HG02852 (cell line): ENCODE results near the gene ZNF639.
A peak's percentile ranks its signal among the peaks of the same experiment; 100 is the strongest.

ENCODE experiments used
- ATAC-seq: cut with Tn5 transposase; IDR thresholded peaks from one replicate; pipeline ENCODE4 v1.9.1; 2021; ENCODE audit warnings: mild to moderate bottlenecking, moderate library complexity; ENCODE audit not compliant: unreplicated experiment

ZNF639 gene

DNA sequence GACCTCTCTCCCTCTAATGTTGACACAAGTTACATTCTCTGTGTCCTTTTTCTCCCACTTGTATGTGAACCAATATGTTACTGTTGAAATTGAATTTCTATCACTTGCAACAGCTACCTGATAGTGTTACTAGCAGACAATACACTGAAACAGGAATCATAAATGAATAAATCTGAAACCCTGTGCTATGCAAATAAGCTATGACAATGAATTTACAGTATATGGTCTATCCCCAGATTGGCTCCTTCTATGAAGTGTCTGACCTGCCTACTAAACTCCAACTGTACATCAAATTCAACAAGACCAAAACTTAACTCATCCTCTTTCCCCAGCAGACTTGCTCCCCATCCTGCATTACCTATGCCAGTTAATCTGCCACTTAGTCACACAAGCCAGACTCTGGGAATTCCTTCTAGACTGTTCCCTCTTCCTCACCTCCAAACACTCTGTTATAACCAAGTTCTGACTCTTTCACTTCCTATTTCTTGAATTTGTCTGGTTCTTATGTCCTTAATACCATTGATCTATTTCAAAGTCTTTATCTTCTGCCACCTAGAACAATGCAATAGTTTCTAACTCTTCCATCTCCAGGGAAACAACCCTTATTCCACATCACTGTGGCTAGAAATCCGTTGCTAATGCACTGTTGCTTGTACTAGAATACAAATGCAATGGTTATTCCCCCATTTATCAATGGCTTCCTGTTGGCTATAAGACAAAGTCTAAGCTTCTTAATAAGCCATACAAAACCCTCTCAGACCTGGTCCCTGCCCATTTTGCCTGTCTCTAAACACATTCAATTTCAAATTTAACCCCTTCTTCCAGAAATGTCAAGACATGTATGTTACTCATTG is 13.4 kb upstream of the ZNF639 start:
- peak; percentile 98 for ATAC-seq

DNA sequence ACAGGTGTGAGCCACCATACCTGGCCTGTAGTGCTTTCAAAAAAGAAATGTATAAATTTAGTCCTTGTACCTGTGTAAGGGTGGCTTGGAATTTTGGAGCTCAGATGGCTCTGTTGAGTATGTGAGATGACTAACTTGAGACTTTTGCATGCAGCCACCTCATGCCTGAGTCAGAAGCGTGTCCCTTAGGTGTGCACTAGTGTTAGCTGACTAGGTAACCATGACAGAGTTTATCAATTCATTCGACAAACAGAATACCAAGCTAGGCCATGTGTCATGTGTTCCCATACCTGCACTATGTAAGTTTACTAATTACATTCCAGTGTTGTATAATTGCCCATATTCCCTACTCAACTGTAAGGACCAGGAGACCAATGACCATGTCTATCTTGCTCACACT is 4.0 kb upstream of the ZNF639 start:
- ATAC-seq, result no peak

GRCh38 chr3:179321668-179322285 is 1.1 kb upstream of the ZNF639 start:
- no peak for ATAC-seq

DNA sequence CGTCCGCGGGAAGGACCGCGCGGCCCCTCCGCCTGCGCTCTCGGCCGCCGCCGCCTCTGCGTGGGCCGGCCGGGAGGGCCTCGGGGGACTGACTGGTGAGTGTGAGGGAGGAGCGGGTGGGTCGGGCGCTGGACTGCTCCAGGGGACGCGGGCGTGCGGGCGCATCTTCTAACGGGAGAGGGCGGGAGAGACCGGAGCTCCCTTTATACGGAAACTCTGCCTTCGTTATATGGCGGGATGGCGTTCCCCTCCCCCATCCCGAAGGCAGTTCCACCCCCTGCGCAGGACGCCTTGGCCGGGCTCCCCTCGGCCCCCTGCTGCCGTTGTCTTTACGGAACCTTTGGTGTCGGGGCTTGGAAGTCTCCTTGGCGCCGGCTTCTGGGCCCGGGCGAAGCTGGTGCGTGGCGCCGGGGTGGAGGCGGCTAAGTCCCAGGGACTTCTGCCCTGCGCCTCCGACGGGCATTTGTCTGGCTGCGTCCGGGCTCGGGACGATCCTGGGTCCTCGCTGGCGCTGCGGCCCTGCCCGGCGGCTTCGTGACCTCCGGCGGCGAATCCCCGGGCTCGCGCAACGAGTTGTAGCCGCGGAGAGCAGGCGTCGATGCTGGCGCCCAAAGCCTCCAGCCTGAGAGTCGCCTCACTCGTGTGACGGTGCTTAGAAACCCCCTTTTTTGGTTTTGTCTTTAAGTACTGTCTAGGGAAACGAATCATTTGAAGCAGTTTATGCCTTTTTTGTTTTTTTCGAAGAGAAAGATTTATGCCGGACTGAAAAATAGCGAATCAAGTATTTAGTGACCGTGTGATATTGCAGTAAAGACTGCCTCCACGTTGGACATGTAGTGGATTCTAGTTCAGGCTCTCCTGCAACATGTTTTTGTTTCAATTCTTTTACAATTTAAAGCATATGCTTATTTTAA is 623 bp downstream of the ZNF639 start:
- ATAC-seq, result peak; percentile 43

- ATAC-seq, result no peak
Measured at GRCh38 chr3:179324270-179324754, 1.5 kb downstream of the ZNF639 start.

DNA sequence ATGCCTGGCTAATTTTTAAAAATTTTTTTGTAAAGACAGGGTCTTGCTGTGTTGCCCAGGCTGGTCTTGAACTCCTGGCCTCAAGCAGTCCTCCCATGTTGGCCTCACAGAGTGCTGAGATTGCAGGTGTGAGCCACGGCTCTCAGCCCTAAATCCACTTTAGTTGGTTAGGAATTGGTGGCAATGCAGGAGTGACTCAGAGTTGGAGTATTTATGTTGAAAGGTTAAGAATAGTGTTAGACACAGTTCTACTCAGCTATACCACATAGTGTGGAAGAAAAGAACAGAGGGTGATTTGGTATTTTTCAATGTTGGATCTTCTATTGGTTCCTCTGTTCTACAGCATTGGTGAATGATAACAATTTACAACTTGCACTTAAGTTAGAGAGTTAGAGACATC is 7.6 kb downstream of the ZNF639 start:
- ATAC-seq, result no peak

- ATAC-seq, result no peak
Measured at GRCh38 chr3:179332240-179332639, 9.4 kb downstream of the ZNF639 start.

GRCh38 chr3:179333084-179333483 is 10.3 kb downstream of the ZNF639 start:
- ATAC-seq, result no peak

DNA sequence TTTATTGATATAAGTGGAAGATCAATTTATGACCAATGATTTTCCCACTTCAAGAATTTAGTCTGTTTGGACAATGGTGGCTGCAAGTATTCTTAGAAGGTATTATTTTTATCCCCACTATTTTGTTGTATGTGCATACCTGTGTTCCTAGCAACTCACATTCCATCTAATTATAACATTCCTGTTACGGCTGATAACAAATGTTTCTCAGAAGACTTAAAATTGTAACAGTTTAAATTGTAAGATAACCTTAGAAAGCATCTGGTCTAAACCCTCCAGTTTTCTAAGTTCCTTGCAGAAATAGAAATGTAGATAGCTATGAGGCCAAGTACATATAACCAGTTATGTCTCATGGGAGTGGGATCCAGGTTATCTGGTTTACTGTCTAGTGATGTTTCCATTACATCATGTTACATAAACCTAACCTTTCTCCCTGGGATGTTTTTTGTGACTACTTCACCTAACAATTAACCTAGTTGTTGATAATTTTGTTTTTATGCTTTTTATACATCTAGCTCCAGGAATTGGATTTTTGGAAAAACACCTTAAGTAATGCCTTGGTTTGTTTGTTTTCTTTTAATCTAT is 13.6 kb downstream of the ZNF639 start:
- no peak for ATAC-seq

- ATAC-seq, result peak; percentile 92
Measured at GRCh38 chr3:179347345-179348194, 24.7 kb downstream of the ZNF639 start, which contains the start of gene MFN1. TSS of gene MFN1 (plus strand) at chr3:179347709. CDS start at chr3:179348852, 1,143 bp downstream.

GRCh38 chr3:179348325-179349013 is 25.6 kb downstream of the ZNF639 start:
- ATAC-seq, result peak; percentile 61

DNA sequence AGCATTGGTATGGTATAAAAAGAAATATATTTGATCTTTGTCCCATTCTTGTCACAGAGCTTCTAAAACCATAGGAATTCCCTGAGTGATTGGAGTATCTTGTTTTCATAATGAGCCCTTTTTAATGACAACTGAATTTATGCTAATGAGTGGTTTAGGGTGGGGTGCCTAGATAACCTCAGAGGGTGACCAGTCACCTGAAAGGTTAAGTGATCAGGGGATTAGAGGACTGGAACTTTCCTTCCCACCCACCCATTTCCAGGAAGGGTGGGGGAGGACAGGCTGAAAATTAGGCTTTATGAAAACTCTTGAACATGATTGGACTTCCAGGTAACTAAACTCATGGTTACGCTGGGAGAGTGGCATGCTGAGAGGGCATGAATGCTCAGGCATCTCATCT is 33.2 kb downstream of the ZNF639 start:
- no peak for ATAC-seq

DNA sequence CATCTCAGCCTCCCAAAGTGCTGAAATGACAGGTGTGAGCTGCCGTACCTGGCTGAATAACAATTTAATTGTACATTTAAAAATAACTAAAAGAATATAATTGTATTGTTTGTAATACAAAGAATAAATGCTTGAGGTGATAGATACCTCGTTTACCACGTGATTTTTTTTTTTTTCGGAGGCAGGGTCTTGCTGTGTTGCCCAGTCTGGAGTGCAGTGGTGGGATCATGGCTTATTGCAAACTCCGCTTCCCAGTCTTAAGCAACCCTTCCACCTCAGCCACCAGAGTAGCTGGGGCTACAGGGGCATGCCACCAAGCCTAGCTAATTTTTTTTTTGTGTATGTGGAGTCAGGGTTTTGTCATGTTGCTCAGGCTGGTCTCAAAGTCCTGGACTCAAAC is 40.5 kb downstream of the ZNF639 start:
- no peak for ATAC-seq

GRCh38 chr3:179369621-179370020 is 46.8 kb downstream of the ZNF639 start:
- ATAC-seq, result no peak

DNA sequence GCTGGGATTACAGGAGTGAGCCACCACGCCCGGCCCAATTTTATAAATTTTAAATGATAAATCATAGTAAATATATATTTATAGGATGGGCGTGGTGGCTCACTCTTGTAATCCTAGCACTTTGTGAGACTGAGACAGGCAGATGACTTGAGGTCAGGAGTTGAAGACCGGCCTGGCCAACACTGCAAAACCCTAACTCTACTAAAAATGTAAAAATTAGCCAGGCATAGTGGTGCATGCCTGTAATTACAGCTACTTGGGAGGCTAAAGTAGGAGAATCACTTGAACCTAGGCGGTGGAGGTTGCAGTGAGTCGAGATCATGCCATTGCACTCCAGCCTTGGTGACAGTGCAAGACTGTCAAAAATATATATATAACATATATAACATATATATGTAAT is 51.1 kb downstream of the ZNF639 start:
- ATAC-seq, result no peak

DNA sequence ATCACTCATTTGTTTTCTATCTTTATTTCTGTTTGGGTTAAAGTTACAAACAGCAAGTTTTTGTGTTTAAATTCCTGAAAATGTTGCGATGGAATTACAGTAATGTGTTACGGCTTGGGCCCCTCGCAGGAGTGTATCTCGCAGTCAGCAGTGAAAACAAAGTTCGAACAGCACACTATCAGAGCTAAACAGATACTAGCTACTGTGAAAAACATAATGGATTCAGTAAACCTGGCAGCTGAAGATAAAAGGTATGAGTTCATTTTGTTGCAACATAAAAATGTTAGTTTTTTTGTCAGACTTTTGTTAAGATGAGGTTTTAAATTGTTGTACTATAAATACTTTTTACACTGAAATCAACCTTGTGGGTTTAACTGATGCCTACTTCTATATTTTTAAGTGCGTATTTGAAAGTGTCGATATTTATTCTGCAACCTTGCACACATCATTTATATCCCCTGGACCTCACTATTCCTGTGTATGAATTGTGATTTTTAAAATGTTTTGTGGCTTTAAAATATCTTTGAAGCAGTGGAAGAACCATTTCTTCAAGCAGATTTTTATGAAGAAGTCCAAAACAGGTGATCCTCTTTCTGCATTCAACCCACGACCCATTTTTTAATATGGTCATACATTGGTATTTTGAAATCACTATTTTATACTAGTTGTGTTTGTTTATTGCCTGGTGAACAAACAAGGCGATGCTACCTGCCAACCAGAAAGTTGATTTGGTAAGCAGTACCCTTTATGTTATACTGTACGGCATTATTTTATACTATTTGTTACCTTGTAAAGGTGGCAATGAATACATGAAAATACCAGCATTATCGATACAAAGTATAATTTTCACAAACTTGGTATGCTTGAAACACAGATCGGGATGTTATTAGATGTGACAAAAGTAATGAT is 52.5 kb downstream of the ZNF639 start:
- no peak for ATAC-seq

DNA sequence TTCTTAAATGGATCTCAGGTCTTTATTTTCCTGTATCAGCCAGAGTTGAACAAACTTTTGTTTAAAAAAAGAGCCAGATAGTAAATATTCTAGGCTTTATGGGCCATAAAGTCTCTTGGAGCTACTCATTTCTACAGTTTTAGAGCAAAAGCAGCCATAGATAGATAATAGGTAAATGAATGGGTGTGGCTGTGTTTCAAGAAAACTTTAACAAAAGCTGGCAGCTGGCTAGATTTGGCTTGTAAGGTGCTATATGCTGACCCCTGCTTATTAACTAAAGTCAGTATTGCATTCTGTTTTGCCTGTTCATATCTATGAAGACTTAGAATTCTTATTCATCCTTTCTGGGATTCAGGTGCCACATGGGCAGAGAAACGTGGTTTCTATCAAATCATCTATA is 53.6 kb downstream of the ZNF639 start:
- no peak for ATAC-seq
